Measurements from ENCODE around the gene CELA3B.
"Not testable (repeated sequence)": the region's sequence is repeated elsewhere in the genome, so short reads cannot be mapped to it uniquely, and the experiment has no call there.

The CELA3B gene

GRCh38 chr1:21944733-21945073 is 32.1 kb upstream of the CELA3B start:
- DNase-seq: no peak

- no peak for DNase-seq
These were observed 29.8 kb upstream of the CELA3B start for GRCh38 chr1:21946836-21947587.

- no peak for DNase-seq
These were observed 26.1 kb upstream of the CELA3B start for GRCh38 chr1:21950734-21951133.

DNA sequence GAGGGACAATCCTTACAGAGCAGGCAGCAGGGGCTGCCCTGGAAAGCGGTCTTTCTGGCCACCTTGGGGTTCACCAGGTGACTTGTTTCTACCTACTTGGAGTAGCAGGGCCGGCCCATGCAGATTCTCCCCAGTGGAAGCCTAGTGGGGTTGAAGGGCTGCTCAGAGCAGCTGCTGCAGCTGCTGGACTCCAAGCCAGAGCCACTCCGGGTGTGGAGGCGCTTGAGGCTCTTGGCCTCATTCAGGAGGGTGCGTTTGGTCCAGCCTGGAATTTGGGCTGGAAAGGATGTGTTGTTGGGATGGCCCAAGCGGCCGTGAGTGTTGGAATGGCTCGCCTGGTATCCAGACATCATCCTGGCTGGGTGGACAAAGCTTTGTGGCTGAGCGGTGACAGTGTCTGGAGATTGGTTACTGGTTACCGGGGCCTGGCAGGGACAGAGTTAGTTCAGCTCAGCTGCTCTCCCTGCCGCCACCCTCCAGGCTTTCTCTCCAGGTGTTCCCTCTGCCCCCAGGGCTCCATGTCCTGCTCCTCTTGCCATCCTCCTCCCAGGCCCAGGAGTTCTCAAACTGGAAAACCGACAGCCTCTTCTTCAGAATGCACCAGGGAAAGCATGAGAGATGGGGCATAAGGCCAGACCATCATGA is 25.5 kb upstream of the CELA3B start:
- no peak for DNase-seq

GRCh38 chr1:21952786-21953520 is 23.9 kb upstream of the CELA3B start:
- no peak for DNase-seq

- DNase-seq: no peak
These were observed 21.8 kb upstream of the CELA3B start for GRCh38 chr1:21955058-21955457.

- DNase-seq: no peak
These were observed 21.1 kb upstream of the CELA3B start for GRCh38 chr1:21955501-21956281.

GRCh38 chr1:21956720-21957552 is 19.9 kb upstream of the CELA3B start:
- no peak for DNase-seq

DNA sequence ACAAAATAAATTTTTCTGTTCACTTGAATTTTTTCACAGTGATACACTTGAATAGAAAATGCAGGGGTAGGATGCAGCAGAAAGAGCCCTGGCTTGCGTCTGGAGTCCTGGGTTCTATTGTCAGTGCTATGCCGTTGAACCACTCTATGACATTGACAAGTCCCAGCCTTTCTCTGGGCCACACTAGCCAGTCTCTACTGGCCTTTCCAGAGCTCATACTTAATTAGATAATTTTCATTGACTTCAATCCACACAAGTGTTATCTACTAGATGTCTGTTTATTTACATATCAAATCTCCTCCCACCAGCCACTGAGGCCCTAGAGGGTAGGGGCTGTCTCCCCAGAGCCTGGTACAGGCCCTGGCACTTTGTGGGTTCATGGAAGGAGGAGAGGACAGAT is 15.5 kb upstream of the CELA3B start:
- DNase-seq: no peak

DNA sequence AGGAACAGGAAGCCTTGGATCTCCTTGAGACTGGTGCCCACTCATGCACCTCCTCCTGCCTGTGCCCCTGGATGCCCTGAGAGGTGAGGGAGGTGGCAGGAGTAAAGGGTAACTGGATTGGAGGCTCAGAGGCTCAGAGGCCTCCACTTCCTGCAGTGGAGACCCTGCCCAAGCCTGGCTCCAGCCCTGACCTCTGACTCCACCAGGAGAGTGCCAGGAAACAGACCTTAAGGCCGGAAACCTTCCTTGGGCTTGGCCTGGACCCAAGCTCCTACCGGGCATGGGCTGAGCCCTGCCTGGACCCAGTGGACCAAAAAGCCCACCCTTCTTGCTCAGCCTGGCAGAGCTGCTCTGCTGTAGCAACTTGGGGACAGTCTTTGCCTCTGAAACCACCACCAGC is 15.0 kb upstream of the CELA3B start:
- no peak for DNase-seq

DNA sequence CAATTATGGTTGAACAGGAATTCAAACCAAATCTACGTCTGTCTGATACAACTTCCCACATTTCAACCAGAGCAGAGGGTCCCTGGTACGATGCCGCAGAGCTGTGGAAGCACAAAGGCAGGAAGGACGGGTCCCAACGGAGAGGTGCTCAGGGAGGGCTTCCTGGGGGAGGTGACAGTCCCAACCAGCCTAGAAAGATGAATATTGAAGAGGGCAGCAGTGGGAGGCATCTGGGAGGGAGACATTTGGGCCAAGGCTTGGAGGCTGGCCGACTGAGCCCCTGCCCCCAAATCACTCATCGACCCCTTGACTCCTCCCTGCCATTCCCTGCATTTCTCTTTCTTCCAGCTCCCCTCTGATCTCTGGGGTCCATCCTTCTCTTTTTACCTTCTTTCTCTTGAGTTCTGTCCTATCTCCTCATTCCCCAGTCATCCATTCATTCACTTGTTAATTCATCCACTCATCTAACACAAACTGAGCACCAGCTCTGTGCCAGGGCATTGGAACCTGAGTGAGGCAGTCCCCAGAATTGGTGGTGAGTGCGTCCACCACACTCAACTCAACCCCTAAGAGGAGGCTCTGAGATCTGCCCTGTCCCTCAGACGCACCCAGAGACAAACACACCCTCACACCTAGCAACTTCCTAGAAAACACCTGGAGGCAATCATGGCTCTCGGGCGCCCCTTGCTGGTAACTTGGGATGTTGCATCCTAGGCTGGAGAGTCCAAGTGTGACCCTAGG is 13.2 kb upstream of the CELA3B start:
- peak; percentile 38 to 60 for DNase-seq

GRCh38 chr1:21966247-21967000 is 10.4 kb upstream of the CELA3B start:
- DNase-seq: no peak

DNA sequence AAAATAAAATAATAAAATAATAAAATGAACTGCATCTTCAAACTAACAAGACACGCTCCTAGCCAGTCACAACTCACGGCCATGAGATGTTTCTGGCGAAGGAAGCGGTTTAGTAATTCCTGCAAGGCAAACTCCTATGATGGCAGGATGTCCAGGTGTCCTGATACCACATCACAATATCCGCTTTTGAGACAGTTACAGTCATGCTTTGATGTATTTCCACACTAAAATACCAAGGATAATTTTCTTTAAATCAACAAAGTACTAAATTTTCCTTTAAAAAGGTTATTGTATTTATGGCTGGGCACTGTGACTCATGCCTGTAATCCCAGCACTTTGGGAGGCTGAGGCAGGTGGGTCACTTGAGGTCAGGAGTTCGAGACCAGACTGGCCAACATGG is 9.6 kb upstream of the CELA3B start:
- not testable (repeated sequence) for DNase-seq

- DNase-seq: not testable (repeated sequence)
These were observed 7.8 kb upstream of the CELA3B start for GRCh38 chr1:21969066-21969465.

- not testable (repeated sequence) for DNase-seq
These were observed 6.3 kb upstream of the CELA3B start for GRCh38 chr1:21970523-21970922.

- DNase-seq: not testable (repeated sequence)
These were observed 3.8 kb upstream of the CELA3B start for GRCh38 chr1:21972973-21973441.

DNA sequence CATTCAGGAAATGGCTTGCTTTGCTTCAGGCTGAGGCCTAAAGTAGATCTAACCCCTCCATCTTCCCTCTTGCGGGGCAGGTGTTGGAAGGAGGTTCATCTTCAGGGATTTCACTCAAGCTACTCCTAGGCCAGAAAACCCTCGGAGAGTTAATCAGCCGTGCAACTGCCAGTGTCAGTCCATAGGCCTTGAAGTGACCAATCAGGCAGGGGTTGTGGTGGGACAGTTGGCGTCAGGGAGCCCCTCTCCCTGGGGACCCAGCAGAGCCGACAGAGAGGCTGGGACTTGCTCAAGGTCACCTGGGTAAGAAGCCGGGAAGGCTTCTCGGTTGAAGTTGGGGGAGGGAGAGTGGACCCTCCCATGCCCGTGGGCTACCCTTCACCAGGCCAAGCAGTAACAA is 2.9 kb upstream of the CELA3B start:
- DNase-seq: not testable (repeated sequence)

DNA sequence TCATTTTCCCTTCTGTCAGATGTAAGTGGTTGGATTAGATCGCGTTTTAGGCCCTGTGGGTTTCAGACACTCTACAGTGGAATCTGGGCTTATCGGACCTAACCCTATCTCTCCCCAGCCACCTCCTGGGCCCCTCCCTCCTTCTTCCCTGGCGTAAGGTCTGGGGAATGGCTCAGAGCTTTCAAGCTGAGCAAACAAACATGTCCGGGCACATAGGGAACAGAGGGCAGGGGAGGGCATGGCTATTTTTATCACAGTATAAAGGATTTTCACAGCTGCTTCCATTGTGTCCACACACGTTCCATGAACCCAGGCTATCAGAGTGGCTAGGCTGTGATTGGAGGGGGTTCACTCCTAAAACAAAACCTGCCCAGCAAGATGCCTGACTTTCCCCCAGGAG is 2.1 kb upstream of the CELA3B start:
- DNase-seq: not testable (repeated sequence)

DNA sequence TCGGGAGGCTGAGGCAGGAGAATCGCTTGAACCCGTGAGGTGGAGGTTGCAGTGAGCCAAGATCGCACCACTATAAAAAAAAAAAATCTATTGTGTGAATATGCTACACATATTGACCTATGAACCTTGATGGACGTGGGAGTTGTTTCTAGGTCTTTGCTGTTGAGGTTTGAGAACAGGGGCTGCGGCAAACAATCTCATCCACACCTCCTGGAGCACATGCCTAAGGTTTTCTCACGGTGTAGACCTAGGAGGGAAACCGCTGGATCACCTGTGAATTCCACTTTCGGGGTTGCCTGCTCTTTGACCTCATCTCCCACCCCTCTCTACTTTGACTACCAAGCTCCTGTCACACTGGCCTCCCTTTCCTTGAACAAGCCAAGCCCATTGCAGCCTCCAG is 1.5 kb upstream of the CELA3B start:
- not testable (repeated sequence) for DNase-seq

GRCh38 chr1:21978209-21978608 is 1.4 kb downstream of the CELA3B start:
- DNase-seq: not testable (repeated sequence)
